GM12864 (cell line): Measurements from ENCODE around the gene RANBP10.

Source experiments
- DNase-seq: peaks from one replicate; pipeline ENCODE4 v3.0.0-alpha.2; 2011; ENCODE audit warnings: low read depth
- H3K4me3 ChIP-seq: 2 replicates; pipeline ENCODE4 v1.5.1; 2011; ENCODE audit warnings: mild to moderate bottlenecking, low read depth, low read length, control low read depth
- TF ChIP-seq, protein P1 (sequence below): IDR thresholded peaks from 2 replicates; pipeline ENCODE4 v1.5.1; 2011; ENCODE audit warnings: low read depth, mild to moderate bottlenecking, moderate library complexity, low read length, control low read depth, inconsistent platforms; ENCODE audit errors: missing control alignments

The RANBP10 gene

GRCh38 chr16:67767953-67768352, 38.4 kb downstream of the RANBP10 start:
- no peak overlapping the region for H3K4me3 ChIP-seq
- DNase-seq = no peak
- TF ChIP-seq, protein P1, sequence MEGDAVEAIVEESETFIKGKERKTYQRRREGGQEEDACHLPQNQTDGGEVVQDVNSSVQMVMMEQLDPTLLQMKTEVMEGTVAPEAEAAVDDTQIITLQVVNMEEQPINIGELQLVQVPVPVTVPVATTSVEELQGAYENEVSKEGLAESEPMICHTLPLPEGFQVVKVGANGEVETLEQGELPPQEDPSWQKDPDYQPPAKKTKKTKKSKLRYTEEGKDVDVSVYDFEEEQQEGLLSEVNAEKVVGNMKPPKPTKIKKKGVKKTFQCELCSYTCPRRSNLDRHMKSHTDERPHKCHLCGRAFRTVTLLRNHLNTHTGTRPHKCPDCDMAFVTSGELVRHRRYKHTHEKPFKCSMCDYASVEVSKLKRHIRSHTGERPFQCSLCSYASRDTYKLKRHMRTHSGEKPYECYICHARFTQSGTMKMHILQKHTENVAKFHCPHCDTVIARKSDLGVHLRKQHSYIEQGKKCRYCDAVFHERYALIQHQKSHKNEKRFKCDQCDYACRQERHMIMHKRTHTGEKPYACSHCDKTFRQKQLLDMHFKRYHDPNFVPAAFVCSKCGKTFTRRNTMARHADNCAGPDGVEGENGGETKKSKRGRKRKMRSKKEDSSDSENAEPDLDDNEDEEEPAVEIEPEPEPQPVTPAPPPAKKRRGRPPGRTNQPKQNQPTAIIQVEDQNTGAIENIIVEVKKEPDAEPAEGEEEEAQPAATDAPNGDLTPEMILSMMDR = no peak

- H3K4me3 ChIP-seq = no peak overlapping the region
- DNase-seq = no peak
- TF ChIP-seq, protein P1 = no peak
These were observed 40.1 kb downstream of the RANBP10 start for GRCh38 chr16:67766291-67766690.

- no peak overlapping the region for H3K4me3 ChIP-seq
- TF ChIP-seq, protein P1 = no peak
- no peak for DNase-seq
These were observed 42.1 kb downstream of the RANBP10 start for GRCh38 chr16:67764158-67764667.

- TF ChIP-seq, protein P1 = no peak
- no peak for DNase-seq
- H3K4me3 ChIP-seq = no peak overlapping the region
These were observed 43.3 kb downstream of the RANBP10 start for GRCh38 chr16:67763066-67763465.

- TF ChIP-seq, protein P1 = no peak
These were observed 44.0 kb downstream of the RANBP10 start for GRCh38 chr16:67762385-67762784.

DNA sequence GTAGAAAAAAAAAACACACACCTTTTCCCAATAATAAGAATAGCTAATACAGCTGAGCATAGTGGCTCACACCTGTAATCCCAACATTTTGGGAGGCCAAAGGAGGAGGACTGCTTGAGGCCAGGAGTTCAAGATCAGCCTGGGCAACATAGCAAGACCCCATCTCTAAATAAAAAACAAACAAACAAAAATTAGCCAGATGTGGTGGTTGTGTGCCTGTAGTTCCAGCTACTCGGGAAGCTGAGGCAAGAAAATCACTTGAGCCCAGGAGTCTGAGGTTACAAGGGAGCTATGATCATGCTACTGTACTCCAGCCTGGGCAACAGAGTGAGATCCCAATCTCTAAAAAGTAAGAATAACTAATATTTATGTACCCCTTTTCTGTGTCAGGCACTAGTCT, 44.4 kb downstream of the RANBP10 start:
- H3K4me3 ChIP-seq = no peak overlapping the region
- no peak for DNase-seq
- TF ChIP-seq, protein P1 = no peak

More at GRCh38 chr16:67762385-67762784, 44.0 kb downstream of the RANBP10 start:
- no peak overlapping the region for H3K4me3 ChIP-seq
- no peak for DNase-seq

- DNase-seq = no peak
- H3K4me3 ChIP-seq = no peak overlapping the region
- TF ChIP-seq, protein P1 = no peak
These were observed 45.5 kb downstream of the RANBP10 start for GRCh38 chr16:67760956-67761230.
